SK-N-SH treated with all-trans-retinoic acid at 6 μM for 48 hours (cell line): Measurements from ENCODE around the gene ENTPD1.

Experiments
- ARNTL ChIP-seq: fragments of 450-650 bp; formaldehyde crosslinking; IDR thresholded peaks from 2 replicates; pipeline ENCODE4 v1.5.0; 2020; ENCODE audit warnings: low read depth, mild to moderate bottlenecking, moderate library complexity, borderline replicate concordance
- CREB5 ChIP-seq: fragments of 250-450 bp; sonication (Bioruptor Pico); IDR thresholded peaks from 2 replicates; pipeline ENCODE4 v1.5.1; 2020; ENCODE audit warnings: low read depth, mild to moderate bottlenecking, moderate library complexity
- CSDC2 ChIP-seq: fragments of 250-450 bp; sonication (Bioruptor Pico); IDR thresholded peaks from 2 replicates; pipeline ENCODE4 v1.5.0; 2020; ENCODE audit warnings: mild to moderate bottlenecking, moderate library complexity
- ESRRG ChIP-seq: fragments of 250-450 bp; sonication (Bioruptor Pico); IDR thresholded peaks from 2 replicates; pipeline ENCODE4 v1.6.1; 2021; ENCODE audit warnings: mild to moderate bottlenecking
- GLIS3 ChIP-seq: fragments of 250-450 bp; sonication (Bioruptor Pico); IDR thresholded peaks from 2 replicates; pipeline ENCODE4 v1.5.0; 2020; ENCODE audit warnings: mild to moderate bottlenecking, moderate library complexity
- OSR1 ChIP-seq: fragments of 250-450 bp; sonication (Bioruptor Pico); IDR thresholded peaks from 2 replicates; pipeline ENCODE4 v1.8.0; 2022; ENCODE audit warnings: moderate library complexity, mild to moderate bottlenecking, inconsistent platforms
- PATZ1 ChIP-seq: fragments of 250-450 bp; sonication (Bioruptor Pico); IDR thresholded peaks from 2 replicates; pipeline ENCODE4 v1.8.0; 2020; ENCODE audit warnings: mild to moderate bottlenecking, moderate library complexity, borderline replicate concordance
- RARB ChIP-seq: fragments of 250-450 bp; sonication (Bioruptor Pico); IDR thresholded peaks from 2 replicates; pipeline ENCODE4 v1.8.0; 2021; ENCODE audit warnings: mild to moderate bottlenecking, moderate library complexity
- TCF4 ChIP-seq: fragments of 250-450 bp; sonication (Bioruptor Pico); IDR thresholded peaks from 2 replicates; pipeline ENCODE4 v1.8.0; 2021; ENCODE audit warnings: mild to moderate bottlenecking, moderate library complexity, borderline replicate concordance
- TOX ChIP-seq: fragments of 250-450 bp; sonication (Bioruptor Pico); IDR thresholded peaks from 2 replicates; pipeline ENCODE4 v1.8.0; 2021; ENCODE audit warnings: mild to moderate bottlenecking, moderate library complexity, borderline replicate concordance
- TSHZ2 ChIP-seq: fragments of 250-450 bp; sonication (Bioruptor Pico); IDR thresholded peaks from 2 replicates; pipeline ENCODE4 v1.5.0; 2020; ENCODE audit warnings: mild to moderate bottlenecking, moderate library complexity
- ZC3H10 ChIP-seq: fragments of 250-450 bp; sonication (Bioruptor Pico); IDR thresholded peaks from 2 replicates; pipeline ENCODE4 v1.5.1; 2021; ENCODE audit warnings: mild to moderate bottlenecking, moderate library complexity
- ZFP30 ChIP-seq: fragments of 450-650 bp; formaldehyde crosslinking; IDR thresholded peaks from 2 replicates; pipeline ENCODE4 v1.5.0; 2022; ENCODE audit warnings: mild to moderate bottlenecking, moderate library complexity
- ZNF70 ChIP-seq: fragments of 450-650 bp; formaldehyde crosslinking; IDR thresholded peaks from 2 replicates; pipeline ENCODE4 v1.5.0; 2020; ENCODE audit warnings: mild to moderate bottlenecking, moderate library complexity

- TF ChIP-seq ESRRG (no peak), PATZ1 (CRISPR knock-in tag) (no peak), CREB5 (CRISPR knock-in tag) (no peak), ZC3H10 (CRISPR knock-in tag) (no peak), ARNTL (CRISPR knock-in tag) (no peak), TCF4 (CRISPR knock-in tag) (no peak), ZNF70 (CRISPR knock-in tag) (no peak), CSDC2 (no peak), ZFP30 (CRISPR knock-in tag) (no peak), OSR1 (CRISPR knock-in tag) (no peak), GLIS3 (CRISPR knock-in tag) (no peak), TOX (CRISPR knock-in tag) (no peak), TSHZ2 (CRISPR knock-in tag) (no peak), RARB (no peak)
These were observed 62.0 kb downstream of the ENTPD1 start for GRCh38 chr10:95818010-95818409.
